GM19023 (cell line): Measurements from ENCODE around the gene FILIP1.
"Not testable (repeated sequence)": the region's sequence is repeated elsewhere in the genome, so short reads cannot be mapped to it uniquely, and the experiment has no call there.

Experiments
- ATAC-seq: cut with Tn5 transposase; IDR thresholded peaks from one replicate; pipeline ENCODE4 v1.9.1; 2021; ENCODE audit warnings: mild to moderate bottlenecking, moderate library complexity; ENCODE audit not compliant: unreplicated experiment

FILIP1 gene

DNA sequence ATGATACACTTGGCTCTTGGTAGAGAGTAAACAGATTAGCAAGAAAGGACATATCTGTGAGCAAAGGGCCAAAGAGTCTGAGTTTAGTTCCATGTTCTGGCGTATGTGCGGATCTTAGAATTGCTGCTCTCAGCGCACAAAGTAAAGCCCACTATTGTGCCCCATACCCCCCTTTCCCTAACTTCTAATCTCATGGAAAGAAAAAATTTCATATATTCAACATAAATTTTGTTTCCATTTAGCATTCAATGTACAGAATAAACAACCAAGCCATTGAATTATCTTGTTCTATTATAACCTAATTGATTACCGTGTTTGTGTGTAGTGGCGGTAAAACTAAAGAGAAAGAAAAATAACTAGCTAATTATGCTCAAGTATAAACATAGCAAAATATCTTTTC is 30.5 kb downstream of the FILIP1 start:
- no peak for ATAC-seq

DNA sequence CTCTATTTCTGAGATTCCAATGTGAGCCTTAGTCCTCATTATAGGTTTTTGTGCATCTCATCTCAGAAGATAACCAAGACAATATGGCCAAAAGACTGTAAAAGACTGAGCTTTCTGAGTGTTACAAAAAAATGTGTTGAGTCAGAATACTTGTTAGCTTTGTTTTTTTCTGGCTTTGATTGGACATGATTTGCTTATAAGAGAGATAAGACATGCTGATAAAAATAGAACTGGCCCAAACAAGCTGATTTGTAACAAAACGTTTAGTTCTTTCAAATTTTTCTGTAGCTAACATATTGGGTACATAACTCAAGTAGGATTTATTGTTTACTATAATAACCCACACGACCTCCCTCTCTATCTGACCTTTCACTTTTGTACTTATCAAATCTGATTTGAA is 32.9 kb downstream of the FILIP1 start:
- no peak for ATAC-seq

DNA sequence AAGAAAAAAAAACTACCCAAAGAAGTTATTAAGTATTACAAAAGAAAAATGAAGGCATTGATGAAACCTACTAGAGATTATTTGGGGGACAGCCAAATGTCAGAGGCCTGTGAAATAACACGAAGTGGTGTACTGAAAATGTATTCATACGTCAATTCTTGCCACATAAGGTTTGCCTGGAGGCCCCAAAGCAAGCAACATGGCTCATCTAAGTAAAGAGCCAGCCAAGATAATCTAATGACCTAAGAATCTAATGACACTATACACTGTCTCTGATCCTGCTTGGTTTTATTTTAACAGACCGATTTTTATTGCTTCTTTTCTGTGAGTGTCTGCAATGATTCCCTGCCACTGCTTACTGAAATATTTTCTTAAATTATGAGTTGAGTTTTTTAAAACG is 34.7 kb downstream of the FILIP1 start:
- ATAC-seq = no peak

DNA sequence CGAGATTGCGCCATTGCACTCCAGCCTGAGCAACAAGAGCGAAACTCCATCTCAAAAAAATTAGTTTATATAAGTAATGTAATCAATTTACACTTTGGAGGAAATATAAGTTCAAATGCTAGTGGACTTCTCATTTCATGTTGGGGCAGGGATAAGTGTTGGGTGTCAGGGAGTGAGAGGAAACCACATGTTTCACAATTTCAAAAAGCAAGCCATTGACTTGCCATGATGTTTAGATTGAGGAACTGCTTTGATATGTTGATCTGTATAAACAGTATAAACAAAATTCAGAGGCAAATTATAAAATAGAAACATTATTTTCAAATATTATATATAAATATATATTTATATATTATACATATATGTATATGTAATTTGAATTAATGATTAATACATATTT is 42.7 kb downstream of the FILIP1 start:
- no peak for ATAC-seq

DNA sequence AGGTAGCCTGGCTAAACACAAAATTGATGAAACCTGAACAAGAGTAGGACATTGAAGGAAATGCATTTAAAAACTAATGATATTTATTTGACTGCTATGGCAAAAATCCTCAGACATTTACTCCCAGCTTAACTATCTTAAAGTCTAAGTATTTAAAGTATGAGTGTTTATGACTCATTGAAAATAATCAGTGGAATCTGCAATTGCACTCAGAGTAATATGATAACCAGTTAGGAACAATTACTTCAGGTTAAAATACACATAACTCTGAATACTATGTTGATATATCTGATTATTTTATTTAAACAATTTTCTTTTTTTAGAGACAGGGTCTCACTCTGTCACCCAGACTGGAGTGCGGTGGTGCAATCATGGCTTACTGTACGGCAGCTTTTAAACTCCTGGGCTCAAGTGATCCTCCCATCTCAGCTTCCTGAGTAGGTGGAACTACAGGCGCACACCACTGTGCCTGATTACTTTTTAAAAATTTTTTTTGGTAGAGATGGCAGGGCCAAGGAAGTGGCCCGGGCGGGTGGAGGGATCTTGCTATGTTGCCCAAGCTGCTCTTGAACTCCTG is 43.9 kb downstream of the FILIP1 start:
- no peak for ATAC-seq

DNA sequence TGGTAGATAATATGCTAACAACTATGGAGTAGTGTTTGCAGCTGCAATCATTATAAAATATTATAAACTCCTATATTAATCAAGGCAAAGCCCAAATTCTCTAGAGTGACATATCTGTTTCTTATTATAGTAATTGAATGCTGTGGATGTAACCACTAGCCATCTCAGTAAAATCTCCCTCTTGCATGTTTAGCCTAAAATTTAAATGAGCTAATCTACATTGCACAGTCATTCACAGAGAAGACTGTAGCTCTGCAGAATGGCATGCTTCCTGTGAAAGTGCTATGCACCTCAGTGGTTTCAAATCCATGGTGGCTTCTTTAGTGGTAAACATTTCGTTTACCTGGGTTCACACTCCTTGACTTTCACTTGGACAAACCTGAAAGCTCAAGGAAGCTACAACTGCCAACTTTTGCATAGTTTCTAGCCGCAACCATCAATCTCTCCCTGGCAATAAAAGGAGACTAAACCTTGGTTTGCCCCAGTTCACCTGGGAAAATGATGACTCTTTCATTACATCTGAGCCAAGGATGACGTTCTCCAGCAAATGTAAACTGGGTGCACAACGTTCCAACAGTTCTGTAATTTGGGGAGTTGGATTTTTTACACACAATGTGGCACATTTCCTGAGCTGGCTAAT is 47.2 kb downstream of the FILIP1 start:
- ATAC-seq = no peak

DNA sequence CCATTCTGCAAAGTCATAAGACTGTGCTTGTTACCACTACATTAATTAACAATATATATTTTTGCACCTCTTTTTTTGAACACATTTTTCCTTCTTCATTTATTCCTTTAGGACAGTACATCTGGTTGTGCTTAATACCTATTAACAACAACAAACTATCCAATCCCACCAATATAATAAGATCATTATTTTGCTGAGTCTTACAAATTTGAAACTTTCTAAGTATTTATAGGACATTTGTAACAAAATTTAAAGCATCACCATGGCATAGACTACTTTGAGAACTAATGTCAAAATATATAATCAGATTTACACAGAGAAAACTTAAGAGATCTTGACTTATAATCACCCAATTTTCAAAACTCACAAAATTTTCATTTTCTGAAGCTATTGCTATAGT is 47.9 kb downstream of the FILIP1 start:
- ATAC-seq = no peak

DNA sequence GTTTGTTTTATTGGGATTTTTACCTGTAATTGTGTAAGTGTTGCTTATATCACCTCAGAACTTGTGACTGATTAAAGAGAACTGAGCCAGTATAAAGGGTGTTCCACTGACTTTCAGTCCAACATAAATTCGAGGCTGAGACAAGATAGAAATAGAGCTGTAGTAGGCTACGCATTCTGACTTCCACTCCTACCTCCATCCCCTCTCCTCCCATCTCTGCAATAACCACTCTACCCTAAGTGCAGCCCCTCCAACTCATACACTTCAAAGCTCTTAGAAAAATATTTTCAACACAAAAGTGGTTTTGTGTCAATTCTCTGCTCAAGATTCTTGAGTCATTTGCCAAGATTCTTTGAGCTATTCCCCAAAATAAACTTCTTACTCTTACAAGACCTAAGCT is 48.7 kb downstream of the FILIP1 start:
- ATAC-seq = no peak

DNA sequence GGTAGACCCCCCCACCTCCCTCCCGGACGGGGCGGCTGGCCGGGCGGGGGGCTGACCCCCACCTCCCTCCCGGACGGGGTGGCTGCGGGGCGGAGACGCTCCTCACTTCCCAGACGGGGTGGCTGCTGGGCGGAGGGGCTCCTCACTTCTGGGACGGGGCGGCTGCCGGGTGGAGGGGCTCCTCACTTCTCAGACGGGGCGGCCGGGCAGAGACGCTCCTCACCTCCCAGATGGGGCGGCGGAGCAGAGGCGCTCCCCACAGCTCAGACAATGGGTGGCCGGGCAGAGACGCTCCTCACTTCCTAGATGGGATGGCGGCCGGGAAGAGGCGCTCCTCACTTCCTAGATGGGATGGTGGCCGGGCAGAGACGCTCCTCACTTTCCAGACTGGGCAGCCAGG is 51.7 kb downstream of the FILIP1 start:
- ATAC-seq = not testable (repeated sequence)

DNA sequence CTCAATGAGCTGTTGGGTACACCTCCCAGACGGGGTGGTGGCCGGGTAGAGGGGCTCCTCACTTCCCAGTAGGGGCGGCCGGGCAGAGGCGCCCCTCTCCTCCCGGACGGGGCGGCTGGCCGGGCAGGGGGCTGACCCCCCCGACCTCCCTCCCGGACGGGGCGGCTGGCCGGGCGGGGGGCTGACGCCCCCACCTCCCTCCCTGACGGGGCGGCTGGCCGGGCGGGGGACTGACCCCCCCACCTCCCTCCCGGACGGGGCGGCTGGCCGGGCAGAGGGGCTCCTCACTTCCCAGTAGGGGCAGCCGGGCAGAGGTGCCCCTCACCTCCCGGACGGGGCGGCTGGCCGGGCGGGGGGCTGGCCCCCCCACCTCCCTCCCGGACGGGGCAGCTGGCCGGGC is 52.1 kb downstream of the FILIP1 start:
- not testable (repeated sequence) for ATAC-seq

DNA sequence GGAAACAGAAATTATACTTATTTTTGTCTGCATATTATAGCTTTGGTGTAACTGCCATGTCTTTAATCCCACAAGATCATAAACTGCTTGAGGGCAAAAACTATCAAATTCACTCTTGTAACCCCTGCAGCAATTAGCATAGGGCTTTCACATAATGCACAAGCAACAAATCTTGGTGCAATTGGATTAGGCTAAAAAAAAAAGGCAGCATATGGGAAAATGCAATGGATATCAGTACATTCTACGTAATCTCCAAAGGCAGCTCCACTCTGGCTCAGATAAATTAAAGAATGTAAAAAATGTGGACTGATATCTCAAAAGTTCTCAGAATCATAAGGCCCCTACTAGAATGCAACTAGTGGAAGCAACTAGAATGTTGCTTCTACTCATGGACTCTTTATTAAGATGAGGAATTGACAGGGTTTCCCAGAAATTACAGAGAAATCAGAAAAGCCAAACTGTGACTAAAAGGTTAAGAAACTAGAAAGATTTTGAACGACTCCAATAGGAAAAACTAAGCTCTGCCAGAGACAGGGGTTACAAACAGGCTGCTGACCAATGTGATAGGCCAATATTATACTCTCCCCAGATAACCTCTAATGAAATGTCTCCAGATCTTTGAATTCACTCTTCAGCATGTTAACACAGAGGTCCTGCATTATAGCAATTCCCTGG is 55.0 kb downstream of the FILIP1 start:
- no peak for ATAC-seq

DNA sequence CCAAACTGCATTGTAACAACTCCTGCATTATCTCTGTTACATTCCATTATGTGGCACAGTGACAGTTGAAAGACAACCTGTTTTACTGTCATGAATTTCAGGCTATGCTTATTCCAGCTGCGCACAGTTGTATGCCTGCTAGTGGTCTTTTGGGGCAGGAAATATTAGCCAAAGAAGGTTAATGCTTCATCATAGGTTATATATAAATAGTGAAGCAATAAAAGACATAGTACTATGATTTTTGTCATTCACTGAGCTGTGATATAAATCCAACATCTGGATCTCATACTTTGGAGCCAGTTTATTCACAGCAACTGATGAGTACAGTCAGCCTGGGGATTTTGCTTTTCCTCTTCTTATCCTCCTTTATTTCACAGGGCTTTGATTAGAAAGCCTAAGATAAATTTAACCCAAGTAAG is 55.6 kb downstream of the FILIP1 start:
- ATAC-seq = no peak

DNA sequence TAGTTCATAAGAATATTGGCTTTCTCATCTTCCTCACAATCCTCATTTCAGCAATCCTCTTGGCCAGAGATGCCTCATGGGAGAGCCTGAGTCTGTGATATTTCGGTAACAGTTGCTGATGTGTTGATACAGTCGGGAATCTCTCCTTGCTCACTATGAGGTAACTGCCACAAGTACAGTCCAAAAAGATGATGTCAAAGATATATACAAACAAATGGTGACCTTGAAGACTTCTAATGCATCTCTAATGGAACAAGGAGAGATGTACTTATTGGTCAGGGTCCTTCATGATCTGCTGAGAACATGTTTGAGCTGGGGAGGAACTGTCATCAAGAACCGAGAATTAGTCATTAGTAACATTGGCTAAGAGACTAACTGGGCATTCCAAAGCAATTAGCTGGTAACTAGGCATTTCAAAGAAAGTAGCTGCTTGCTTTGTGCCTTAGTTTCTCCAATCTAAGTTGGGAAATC is 56.1 kb downstream of the FILIP1 start:
- ATAC-seq = no peak

DNA sequence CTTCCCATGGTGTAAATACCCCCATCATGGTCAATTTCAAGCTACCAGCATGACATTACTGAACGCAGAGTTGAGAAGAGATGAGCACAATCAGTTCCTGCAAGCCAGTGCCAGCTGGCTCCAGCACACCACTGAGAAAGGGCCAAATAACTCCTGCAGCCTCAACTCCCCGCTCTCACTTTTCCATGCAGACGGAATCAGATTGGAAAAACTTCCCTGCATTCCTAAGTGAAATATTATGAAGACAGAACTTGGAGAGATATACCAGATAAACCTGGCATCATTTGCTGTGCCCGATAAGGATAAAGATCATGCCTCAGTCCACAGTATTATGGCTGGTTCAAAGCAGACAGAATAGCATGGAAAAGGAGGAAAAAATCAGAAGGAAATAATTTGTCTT is 56.7 kb downstream of the FILIP1 start:
- no peak for ATAC-seq

DNA sequence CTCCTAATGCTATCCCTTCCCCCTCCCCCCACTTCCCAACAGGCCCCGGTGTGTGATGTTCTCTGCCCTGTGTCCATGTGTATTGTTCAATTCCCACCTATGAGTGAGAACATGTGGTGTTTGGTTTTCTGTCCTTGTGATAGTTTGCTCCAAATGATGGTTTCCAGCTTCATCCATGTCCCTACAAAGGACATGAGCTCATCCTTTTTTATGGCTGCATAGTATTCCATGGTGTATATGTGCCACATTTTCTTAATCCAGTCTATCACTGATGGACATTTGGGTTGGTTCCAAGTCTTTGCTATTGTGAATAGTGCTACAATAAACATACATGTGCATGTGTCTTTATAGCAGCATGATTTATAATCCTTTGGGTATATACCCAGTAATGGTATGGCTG is 60.8 kb downstream of the FILIP1 start:
- ATAC-seq = not testable (repeated sequence)

DNA sequence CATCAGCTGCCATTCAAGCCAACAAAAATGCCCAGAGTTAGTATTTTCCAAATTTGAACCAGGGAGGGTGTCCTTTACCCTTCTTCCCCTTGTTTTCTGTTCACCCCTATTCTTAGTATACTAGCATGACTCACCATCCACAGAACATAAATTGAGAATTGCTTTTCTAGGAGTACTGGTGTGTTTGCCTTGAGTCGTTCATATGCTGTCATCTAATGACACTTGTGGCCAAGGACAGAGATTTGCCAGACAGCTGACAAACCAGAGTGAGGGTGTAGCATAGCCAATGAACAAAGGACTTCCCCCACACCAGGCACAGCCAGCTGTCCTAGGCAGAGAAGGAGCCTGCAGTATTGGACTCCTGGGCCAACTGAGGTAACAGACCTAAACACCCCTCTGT is 62.2 kb downstream of the FILIP1 start:
- no peak for ATAC-seq

DNA sequence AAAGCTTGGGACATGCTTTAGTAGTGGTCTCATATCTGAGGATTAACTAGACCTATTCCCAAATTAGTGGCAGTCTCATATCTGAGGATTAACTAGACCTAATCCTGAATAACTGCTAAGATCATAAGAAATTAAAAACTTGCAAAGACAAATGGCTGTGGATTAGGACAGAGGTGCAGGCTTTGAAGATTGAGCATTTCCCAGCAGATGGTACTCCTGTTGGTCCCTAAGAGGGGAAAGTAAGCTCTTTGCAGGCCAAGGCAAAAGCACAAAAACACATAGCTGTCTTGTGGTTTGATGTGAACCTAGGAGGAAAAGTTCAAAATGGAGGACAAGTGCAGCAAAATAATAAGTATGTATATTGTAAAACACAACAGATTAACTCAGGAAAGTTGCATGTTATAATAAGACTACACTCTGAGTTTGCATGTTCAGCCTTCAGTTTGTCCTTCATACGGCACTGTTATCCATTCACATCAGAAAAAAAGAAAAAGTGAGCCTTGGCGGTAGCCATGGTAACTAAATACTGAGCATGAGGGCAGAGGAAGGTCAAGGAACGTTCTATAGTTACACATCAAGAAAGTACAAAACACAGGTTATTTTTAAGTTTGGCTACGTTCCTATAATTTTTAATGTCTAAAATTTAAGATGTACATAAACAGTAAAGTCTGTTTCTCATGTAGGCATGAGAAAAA is 62.8 kb downstream of the FILIP1 start:
- ATAC-seq = no peak

DNA sequence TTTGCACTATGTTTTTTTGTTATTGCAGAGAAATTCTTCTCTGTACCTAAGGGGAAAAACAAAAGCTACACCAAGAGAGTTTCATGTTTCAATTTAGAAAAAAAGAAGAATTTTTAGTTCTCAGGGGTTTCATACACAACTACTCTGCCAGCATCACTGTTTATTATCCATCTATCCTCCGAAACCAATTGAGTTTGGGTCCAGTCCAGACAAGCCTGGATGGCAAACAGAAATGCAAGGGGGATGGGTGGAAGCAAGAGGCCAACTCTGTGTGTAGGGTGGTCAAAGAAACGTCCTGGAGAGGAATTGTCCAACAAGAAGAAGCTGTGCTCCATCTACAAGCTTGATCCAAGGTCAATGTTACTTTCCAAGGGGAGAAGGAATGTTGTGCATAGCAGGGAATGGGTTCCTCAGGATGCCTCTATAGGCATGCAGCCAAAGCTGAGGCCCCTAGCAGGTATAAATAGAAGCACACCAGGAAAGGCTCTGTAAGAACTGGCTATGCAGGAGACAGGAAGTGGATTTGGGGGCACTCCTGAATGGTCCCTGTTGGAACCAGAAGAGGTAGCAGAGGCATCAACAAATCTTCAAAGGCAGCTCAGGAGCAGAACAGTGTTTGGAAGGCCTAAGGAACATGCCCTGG is 64.4 kb downstream of the FILIP1 start:
- no peak for ATAC-seq

DNA sequence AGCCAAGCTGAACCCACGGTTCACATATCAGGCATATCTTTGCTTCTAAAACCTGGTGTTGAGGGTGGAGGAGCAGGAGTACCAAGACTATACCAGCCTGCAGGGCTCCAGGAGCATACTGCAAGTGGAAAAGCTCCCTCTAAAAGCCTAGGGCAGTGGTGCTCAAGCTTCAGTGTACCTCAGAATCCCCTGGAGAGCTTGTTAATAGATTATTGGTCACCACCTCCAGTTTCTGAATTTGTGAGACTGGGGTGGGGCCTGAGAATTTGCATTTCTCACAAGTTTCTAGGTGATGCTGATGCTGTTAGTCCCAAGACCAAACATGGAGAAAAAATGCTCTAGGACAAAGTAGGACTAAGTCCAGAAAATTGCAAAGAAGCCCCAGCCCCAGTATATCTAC is 65.4 kb downstream of the FILIP1 start:
- no peak for ATAC-seq

DNA sequence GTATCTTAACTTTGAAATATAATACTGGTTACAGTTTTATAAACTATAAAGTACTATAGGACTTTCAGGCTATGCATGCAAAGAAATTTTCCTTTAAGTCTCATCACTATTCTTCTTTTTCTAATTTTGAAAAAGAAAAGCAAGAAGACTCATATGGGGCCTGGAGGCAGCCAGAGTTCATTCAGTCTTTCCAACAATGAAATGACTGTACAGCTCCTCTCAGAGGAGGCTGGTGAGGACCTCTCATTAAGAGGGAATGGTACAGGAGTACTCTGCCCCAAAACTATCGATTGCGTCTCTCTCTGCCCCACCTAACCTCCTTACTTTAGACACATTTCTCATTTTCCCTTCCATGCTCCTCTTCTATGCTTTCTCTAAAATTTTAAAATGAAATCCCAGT is 66.3 kb downstream of the FILIP1 start:
- no peak for ATAC-seq
